Activated T-cell treated with anti-CD3 and anti-CD28 coated beads, Interleukin-2, amount 50 U/mL, for 1 hour (primary cell): ENCODE measurements around the gene DOCK1.

Experiments used
- DNase-seq: peaks from one replicate; pipeline ENCODE4 v3.0.0-alpha.2; 2020

The DOCK1 gene

DNA sequence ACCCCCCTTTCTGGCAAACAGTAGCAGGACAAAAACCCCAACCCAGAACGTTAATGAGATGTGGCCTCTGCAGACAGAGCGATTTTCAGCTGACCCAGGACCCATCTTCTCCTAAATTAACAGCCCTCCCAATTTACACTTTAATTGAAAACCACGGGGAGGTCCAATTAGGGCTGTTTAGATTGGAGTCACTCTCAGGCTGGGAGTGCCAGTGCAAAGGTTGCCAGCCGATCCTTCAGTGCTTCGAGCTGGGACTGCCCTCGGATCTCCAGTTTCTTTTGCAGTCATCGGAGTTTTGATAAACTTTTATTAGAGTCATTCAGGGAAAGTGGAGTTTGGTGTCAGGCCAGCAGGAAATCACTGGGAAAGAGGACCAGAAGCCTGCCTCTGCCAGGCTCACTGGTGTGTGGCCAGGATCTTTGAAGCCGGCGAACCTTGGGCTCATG is 108.0 kb downstream of the DOCK1 start:
- DNase-seq: no peak

DNA sequence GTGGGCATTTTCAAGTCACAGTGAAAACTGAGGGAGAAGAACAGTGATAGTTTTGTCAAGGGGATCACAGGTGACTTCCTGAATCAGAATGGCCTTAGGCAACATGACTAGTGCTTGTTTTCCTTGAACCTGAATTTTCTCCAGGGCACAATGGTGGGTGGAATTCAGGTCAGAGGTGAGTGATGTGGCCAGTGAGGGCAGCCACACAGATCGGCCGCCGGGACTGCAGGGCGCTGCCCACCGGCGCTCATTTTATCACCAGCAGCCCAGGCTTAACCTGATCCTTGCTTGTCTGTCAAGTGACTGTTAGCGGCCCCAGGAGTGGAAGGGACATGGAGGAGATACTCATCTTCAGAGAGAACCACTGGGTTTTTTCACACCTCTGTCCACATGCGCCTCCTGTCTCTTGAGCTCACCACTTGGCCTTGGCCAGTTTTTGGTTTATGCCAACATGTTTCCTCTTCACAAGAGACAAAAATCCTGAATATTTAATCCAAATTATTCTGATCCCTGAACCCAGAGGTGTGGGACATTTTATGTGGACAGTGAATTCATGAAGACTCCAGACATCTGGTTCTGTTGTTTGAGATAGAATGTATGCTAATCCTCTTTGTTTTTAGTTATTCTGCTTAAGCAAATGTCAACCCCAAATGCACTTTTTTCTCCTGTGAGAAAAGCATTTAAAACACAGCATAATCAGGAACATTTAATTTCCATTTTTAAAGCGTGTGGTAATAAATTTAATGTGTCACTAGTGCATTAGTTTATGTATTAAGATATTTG is 108.7 kb downstream of the DOCK1 start:
- DNase-seq: no peak

GRCh38 chr10:127014671-127015070 is 109.4 kb downstream of the DOCK1 start:
- no peak for DNase-seq

DNA sequence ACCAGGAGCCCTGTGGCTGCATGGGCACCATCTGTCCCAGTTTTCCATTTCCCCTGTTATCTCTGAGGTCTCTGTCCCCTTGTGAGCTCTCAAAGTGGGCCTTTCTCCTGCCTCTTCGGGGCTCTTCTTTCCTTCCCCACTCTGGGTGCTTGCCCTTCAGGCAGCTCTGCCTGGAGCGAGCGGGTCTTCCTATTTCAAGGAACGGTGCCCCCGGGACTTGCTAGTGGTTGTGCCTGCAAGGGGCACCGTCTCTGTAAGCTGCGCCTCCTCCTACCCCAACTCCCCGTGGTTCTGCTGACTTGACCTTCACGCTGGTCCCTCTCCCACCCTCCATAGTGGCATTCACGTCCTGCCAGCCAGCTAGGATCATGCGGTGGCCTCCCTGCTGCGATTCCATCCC is 110.1 kb downstream of the DOCK1 start:
- DNase-seq: no peak

GRCh38 chr10:127016331-127016730 is 111.1 kb downstream of the DOCK1 start:
- no peak for DNase-seq

DNA sequence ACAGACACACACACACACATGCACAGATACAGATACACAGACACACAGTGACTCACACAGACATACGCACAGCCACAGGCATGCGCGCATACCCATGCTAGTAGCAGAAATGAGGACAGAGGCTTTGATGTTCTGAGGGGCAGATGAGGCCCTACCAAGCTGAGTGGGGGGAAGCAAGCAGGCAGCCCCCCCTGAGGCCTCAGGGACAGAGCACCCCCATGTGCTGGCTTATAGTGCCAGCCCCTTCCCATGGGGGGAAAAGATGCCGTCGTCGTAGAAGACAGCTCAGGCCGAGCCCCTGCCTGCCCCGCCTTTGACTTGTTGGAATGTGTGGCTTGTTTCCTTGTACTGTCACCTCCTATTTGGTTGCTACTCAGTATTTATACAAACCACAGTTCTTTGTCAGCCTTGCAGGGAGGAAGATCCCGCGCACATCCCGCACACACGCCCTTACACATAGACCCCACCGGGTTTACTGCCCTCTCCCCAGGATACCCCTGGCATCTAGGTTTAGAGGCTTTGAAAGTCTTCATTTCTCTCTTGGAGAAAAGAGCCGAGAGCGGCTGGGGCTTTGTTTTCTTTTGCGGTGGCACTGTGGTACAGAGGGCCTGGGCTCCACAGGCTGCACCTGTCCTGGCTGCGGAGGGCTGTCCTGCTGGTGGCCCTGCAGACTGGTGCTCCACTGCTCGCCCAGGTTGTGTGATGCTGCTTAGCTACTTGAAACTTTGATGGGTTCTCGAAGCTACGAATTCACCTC is 112.5 kb downstream of the DOCK1 start:
- no peak for DNase-seq

DNA sequence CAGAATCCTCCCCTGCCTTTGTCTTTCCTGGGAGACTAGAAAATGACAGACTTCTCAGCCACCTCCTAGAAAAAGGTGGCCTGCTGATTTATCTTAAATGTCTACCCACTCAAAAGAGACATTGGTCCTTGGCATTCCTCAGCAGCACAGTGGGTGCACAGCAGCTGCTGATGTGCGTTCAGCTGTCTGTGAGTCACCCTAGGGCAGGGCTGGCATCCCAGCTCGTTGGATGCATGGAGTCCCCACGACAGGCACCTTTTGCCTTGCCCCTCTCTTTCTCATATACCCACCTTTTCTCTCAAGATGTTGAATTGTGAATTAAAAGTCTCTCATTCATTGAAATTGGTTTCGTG is 113.0 kb downstream of the DOCK1 start:
- DNase-seq: no peak

DNA sequence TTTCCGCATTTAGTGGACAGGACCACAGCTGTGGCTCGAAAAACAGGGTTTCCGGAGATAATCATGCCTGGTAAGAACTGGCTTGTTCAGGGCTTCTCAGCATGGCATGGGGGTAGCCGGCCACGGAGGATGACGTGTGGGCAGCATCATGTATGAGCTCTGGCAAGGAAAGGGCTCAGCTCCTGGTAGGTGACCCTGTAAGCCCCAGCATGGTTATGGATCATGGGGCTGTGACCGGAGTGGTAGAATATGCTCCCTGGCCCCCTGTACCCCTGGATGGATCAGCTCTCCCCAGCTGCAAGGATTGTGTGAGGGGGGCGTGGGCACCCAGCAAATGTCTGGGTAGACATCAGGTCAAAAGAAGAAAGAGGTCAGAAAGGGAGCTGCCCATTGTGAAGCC is 113.5 kb downstream of the DOCK1 start:
- no peak for DNase-seq

DNA sequence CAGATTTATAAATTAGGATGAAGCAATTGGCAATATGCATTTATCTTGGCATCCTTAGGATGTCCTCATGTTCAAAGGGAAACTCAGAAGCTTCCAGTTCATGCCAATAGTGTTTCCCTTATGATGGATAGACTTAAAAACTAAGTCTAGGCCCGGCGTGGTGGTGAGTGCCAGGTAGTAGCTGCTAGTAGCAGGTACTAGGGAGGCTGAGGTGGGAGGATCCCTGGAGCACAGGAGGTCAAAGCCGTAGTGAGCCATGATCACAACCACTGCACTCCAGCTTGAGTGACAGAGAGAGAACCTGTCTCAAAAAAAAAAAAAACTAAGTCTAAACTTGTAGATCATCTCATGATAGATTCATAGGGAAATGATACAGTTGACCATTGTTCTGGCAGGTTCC is 115.0 kb downstream of the DOCK1 start:
- DNase-seq: no peak

DNA sequence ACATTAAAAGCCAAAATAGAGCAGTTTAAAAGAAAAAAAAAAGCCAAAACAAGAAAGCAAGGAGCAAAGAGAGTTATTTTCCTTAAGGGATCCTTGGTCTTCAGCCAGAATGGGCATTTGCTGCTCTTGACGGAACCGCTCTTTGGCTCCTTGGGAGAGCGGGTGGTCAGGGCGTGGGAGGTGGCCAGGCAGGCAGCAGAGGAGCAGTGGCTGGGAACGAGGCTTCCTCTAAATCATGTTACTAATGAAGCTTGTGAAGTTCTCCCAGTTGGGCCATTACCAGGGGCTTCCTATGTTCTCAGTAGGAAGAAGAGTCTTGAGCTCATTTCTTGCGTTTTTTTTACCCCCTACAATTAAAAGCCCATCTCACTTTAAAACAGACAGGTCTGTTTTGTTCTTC is 116.6 kb downstream of the DOCK1 start:
- no peak for DNase-seq

GRCh38 chr10:127024685-127025435 is 119.6 kb downstream of the DOCK1 start:
- DNase-seq: no peak

- DNase-seq: no peak
Measured at GRCh38 chr10:127027786-127028185, 122.6 kb downstream of the DOCK1 start.

- no peak for DNase-seq
Measured at GRCh38 chr10:127028556-127028955, 123.3 kb downstream of the DOCK1 start.

DNA sequence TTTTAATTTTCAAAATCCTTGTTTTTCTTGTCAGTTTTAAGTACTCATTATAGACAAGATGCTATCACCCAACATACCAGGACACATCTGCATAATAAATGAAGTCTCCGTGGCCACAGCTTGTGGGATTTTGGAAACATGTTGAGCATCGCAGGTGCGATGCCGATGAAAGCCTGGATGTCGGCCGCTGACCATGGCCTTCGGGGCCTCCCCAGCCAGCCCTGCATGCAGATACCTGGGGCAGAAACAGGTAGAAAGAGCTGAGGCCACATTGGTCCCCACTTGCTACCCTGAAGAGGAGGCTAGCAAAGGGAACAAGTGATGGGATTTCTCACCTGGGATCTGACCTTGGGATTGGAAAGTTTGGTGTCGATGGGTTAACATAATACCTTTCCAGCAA is 123.8 kb downstream of the DOCK1 start:
- DNase-seq: no peak

DNA sequence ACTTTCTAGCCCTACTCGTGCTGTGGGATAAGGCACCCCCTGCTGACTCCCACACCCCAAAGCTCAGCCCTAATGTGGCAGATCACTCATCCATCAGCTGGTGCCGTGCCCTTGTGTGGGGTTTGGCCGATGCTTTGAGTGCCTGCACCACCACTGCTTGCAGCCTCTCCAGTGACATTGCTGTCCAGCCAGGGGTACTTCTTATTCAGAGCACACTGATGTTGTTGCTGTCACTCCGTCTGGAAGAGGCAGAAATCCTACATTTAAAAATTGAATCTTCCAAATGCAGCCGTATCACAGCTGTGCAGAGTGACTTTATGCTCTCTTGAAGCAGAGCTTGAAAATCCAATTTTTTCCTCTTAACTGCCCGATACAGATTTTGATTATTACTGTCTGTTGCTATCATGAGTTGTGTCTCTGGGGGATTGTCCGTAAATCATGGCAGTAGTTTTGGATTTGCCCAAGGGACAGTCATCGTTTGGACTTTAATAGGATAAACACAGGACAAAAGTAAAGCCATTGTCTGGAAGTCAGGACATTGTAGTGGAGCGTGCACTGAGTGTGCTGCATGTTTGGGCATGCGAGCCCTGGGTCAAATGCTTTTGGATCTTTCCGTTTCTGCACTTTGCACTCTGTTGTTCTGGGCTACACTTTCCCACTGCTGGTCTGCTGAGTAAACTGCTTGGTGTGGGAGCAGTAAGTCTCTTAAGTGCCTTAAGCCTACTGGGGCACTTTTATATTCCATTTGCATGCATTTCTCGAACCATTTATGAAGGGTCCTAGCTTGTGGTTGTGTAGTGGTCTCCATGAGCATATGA is 128.2 kb downstream of the DOCK1 start:
- no peak for DNase-seq

DNA sequence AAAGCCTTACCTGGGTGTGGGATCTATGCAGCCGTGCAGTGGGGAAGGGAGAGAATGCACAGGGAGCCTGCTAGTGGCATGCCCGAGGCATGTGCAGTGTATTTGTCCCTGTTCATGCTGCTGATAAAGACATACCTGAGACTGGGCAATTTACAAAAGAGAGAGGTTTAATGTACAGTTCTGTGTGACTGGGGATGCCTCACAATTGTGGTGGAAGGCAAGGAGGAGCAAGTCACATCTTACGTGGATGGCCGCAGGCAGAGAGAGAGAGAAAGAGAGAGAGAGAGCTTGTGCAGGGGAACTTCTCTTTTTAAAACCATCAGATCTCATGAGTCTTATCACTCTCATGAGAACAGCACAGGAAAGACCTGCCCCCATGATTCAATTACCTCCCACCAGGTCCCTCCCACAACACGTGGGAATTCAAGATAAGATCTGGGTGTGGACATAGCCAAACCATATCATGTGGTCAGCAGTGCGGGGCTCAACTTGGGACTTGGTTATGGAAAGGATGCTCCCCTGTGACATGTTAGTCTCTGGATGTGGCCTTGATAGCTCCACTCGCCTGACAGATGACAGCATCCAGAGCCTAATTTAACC is 128.9 kb downstream of the DOCK1 start:
- DNase-seq: no peak

GRCh38 chr10:127034790-127035189 is 129.6 kb downstream of the DOCK1 start:
- no peak for DNase-seq

DNA sequence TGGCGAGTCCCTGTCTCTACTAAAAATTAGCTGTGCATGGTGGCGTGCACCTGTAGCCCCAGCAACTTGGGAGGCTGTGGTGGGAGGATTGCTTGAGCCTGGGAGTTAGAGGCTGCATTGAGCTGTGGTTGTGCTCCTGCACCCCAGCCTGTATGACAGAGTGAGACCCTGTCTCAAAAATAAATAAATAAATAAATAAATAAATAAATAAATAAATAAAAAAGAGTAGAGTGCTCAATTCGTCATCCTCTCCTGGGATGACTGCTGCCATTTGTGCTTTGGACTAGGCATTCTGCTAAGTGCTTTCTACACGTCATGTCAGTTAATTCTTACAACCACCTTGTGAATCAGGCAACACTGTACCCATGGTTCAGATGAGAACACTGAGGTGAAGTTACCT is 130.6 kb downstream of the DOCK1 start:
- no peak for DNase-seq

DNA sequence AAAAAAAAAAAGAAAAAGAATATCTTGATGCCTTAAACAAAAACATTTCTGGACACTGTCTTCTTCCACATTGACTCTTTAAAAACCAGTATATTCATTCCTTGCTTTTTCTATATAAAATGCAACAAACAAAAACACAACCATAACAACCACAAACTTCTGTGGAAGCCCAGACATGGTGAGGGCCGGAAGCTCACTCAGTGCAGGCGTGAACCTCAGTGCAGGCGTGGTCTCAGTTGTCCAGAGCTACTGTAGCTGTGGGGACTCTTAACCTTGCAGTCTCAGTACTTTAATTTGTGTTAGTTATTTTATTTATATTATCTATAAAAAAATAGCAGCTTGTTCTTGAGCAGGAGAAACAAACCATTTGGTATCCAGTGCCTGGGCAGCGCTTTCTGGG is 131.8 kb downstream of the DOCK1 start:
- DNase-seq: no peak

DNA sequence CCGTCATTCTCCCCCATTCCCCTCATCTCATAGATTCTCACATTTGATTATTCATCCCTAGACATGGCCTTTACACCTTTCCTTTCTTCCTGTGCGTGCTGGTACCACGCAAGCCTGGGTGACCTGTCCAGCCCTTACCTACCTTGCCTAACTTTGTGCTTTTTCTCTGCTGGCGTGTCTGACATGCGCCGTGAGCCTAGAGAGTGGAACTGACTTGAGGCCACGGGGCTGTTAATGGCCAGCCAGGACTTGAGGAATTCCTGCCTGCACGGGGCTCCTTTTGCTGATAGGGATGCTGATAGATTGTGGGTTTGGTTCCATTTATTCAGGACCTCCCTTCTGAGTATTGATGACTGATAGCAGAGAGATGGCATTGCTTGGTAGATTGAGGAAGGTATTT is 134.2 kb downstream of the DOCK1 start:
- DNase-seq: no peak

DNA sequence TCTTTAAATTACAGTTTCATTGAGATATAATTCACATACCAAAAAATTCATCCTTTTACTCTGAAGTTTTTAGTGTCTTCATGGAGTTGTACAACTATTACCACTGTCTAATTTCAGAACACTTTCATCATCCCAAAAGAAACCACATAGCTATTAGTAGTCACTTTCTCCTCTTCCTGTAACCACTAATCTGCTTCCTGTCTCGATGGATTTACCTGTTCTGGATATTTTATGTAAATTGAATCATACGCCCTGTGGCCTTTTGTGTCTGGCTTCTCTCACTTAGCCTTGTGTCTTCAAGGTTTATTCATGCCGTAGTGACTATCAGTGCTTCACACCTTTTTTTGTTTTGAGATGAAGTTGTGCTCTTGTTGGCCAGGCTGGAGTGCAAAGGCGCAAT is 135.5 kb downstream of the DOCK1 start:
- DNase-seq: no peak

DNA sequence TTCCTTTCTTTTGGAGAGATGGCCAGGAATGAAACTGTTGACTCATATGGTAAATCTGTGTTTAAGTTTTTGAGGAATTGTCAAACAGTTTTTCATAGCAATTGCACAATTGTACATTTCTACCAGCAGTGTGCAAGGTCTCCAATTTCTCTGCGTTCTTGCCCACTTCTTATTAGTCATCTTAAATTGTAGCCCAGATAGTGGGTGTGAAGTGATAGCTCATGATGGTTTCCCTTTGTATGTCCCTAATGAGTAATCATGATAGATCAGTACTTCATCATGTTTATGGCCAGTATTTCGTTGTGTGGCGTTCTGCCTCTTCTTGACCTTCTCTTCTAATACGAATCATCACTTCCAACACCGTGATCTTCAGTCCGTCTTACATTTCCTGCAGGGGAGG is 136.3 kb downstream of the DOCK1 start:
- DNase-seq: no peak

- DNase-seq: no peak
Measured at GRCh38 chr10:127043301-127043700, 138.1 kb downstream of the DOCK1 start.
